Mesenchymal stem cell (in vitro differentiated cells and primary cell): ENCODE results near the gene HPD. TPM values are rescaled to one million over a fixed set of nuclear protein-coding genes. Genes with fewer than 3 reads are reported as not detected.

Experiments used
- DNase-seq: peaks from one replicate; pipeline ENCODE4 v3.0.0-alpha.2; 2013
- H2AFZ ChIP-seq: one replicate; pipeline ENCODE4 v1.6.1; 2013; ENCODE audit warnings: low read depth, mild to moderate bottlenecking, control low read depth, inconsistent platforms, low read length, moderate library complexity
- H2AK5ac ChIP-seq: 2 replicates; pipeline ENCODE4 v1.6.1; 2013; ENCODE audit warnings: low read length, moderate library complexity, mild to moderate bottlenecking, inconsistent platforms; ENCODE audit not compliant: severe bottlenecking
- H2BK120ac ChIP-seq: one replicate; pipeline ENCODE4 v1.6.1; 2013; ENCODE audit warnings: low read depth, mild to moderate bottlenecking, inconsistent platforms, low read length, moderate library complexity
- H2BK12ac ChIP-seq, 2 experiments: one replicate each; pipeline ENCODE4 v1.6.1; 2013; ENCODE audit warnings: inconsistent platforms in 2 of 2, low read length in 2 of 2, mild to moderate bottlenecking in 2 of 2, moderate library complexity in 2 of 2, control low read depth in 1 of 2
- H2BK15ac ChIP-seq: one replicate; pipeline ENCODE4 v1.6.1; 2013; ENCODE audit warnings: mild to moderate bottlenecking, low read depth, inconsistent platforms; ENCODE audit not compliant: poor library complexity, severe bottlenecking
- H2BK5ac ChIP-seq: 2 replicates; pipeline ENCODE4 v1.6.1; 2013; ENCODE audit warnings: low read depth, mild to moderate bottlenecking, low read length, control low read depth, inconsistent platforms; ENCODE audit not compliant: poor library complexity, severe bottlenecking
- H3K14ac ChIP-seq, 2 experiments: one replicate each; pipeline ENCODE4 v1.6.1; 2013; ENCODE audit warnings: inconsistent platforms in 2 of 2, low read length in 2 of 2, control low read depth in 1 of 2, mild to moderate bottlenecking in 1 of 2, moderate library complexity in 1 of 2
- H3K18ac ChIP-seq, 2 experiments: one replicate each; pipeline ENCODE4 v1.6.1; 2013; ENCODE audit warnings: inconsistent platforms in 2 of 2, low read length in 2 of 2, control low read depth in 1 of 2, low read depth in 1 of 2, mild to moderate bottlenecking in 1 of 2
- H3K23ac ChIP-seq, 2 experiments: one replicate each; pipeline ENCODE4 v1.6.1; 2013; ENCODE audit warnings: inconsistent platforms in 2 of 2, low read length in 2 of 2, mild to moderate bottlenecking in 2 of 2, moderate library complexity in 2 of 2, control low read depth in 1 of 2
- H3K27ac ChIP-seq: 2 replicates; pipeline ENCODE4 v1.5.1; 2013; ENCODE audit warnings: mild to moderate bottlenecking, moderate library complexity, low read length, control low read depth, inconsistent platforms; ENCODE audit not compliant: poor library complexity, severe bottlenecking
- H3K27me3 ChIP-seq, 2 experiments: 2 replicates each; pipeline versions ENCODE4 v1.6.1 to v1.7.0; 2013; ENCODE audit warnings: low read length in 2 of 2, mild to moderate bottlenecking in 2 of 2, moderate library complexity in 2 of 2, control low read depth in 1 of 2, inconsistent platforms in 1 of 2; ENCODE audit not compliant: control insufficient read depth in 1 of 2, insufficient read depth in 1 of 2
- H3K36me3 ChIP-seq, 2 experiments: 2 replicates each; pipeline versions ENCODE4 v1.6.1 to v1.7.0; 2013; ENCODE audit warnings: low read length in 2 of 2, control low read depth in 1 of 2, inconsistent platforms in 1 of 2, low read depth in 1 of 2, mild to moderate bottlenecking in 1 of 2; ENCODE audit not compliant: insufficient read depth in 2 of 2, control insufficient read depth in 1 of 2
- H3K4ac ChIP-seq, 2 experiments: one replicate each; pipeline ENCODE4 v1.6.1; 2013; ENCODE audit warnings: inconsistent platforms in 2 of 2, low read length in 2 of 2, mild to moderate bottlenecking in 2 of 2, moderate library complexity in 2 of 2, control low read depth in 1 of 2, low read depth in 1 of 2
- H3K4me1 ChIP-seq: 2 replicates; pipeline ENCODE4 v1.6.1; 2013; ENCODE audit warnings: low read depth, low read length, control low read depth; ENCODE audit not compliant: control insufficient read depth, insufficient read depth
- H3K4me2 ChIP-seq: 2 replicates; pipeline ENCODE4 v1.6.1; 2013; ENCODE audit warnings: low read length, mild to moderate bottlenecking, inconsistent platforms; ENCODE audit not compliant: poor library complexity, severe bottlenecking
- H3K4me3 ChIP-seq, 2 experiments: 2 replicates each; pipeline versions ENCODE4 v1.5.1 to v1.7.0; 2013; ENCODE audit warnings: low read length in 2 of 2, mild to moderate bottlenecking in 2 of 2, control low read depth in 1 of 2, low read depth in 1 of 2; ENCODE audit not compliant: insufficient read depth in 1 of 2
- H3K79me1 ChIP-seq: replicated peaks from 2 replicates; pipeline ENCODE4 v1.6.1; 2013; ENCODE audit warnings: mild to moderate bottlenecking, control low read depth, low read length, inconsistent platforms; ENCODE audit not compliant: poor library complexity, severe bottlenecking
- H3K9ac ChIP-seq: 2 replicates; pipeline ENCODE4 v1.7.0; 2013; ENCODE audit warnings: mild to moderate bottlenecking, low read length, moderate library complexity
- H3K9me3 ChIP-seq: 2 replicates; pipeline ENCODE4 v1.7.0; 2013; ENCODE audit warnings: mild to moderate bottlenecking, low read length; ENCODE audit not compliant: control insufficient read depth
- H4K8ac ChIP-seq: one replicate; pipeline ENCODE4 v1.6.1; 2013; ENCODE audit warnings: inconsistent platforms, mild to moderate bottlenecking, low read length, moderate library complexity
- H4K91ac ChIP-seq: one replicate; pipeline ENCODE4 v1.6.1; 2013; ENCODE audit warnings: mild to moderate bottlenecking, low read length, inconsistent platforms
- WGBS: methylation state at CpG from one replicate; pipeline ENCODE4 v1.1.7; 2013; ENCODE audit warnings: mixed read lengths; 5-methylcytosine and 5-hydroxymethylcytosine counted together
- small RNA-seq: library from polyadenylated mRNA; stranded (forward); fragments of <200 nt; extraction: miRNeasy Mini kit (QIAGEN cat#:217004); gene quantifications from one replicate; pipeline ENCODE3, GENCODE V24; 2013; ENCODE audit warnings: low read depth

Gene HPD

GRCh38 chr12:121789800-121790728 is 68.6 kb downstream of the HPD start:
- no peak overlapping the region for H3K23ac ChIP-seq
- H3K27ac ChIP-seq, result no peak overlapping the region
- no peak overlapping the region for H3K14ac ChIP-seq
- H2BK15ac ChIP-seq, result no peak overlapping the region
- 52% methylated on average over 28 of the region's 28 CpGs for WGBS
- H3K27me3 ChIP-seq, result no peaks in the 10 kb centered on the region
- H2AFZ ChIP-seq, result no peak overlapping the region
- peak overlapping the region; percentile 67 for H4K91ac ChIP-seq
- H3K79me1 ChIP-seq, result peaks cover 29% of the 10 kb centered on the region
- H3K9ac ChIP-seq, result no peak overlapping the region
- H3K4me3 ChIP-seq, result no peak overlapping the region
- H2BK12ac ChIP-seq, result no peak overlapping the region
- H4K8ac ChIP-seq, result peak overlapping the region; percentile 77
- no peaks in the 10 kb centered on the region for H3K9me3 ChIP-seq
- H3K18ac ChIP-seq, result peak overlapping the region in 1 of 2 experiments; percentile 45
- H2BK5ac ChIP-seq, result no peak overlapping the region
- H3K4me2 ChIP-seq, result peak overlapping the region; percentile 36
- peak; percentile 46 for DNase-seq
- no peak overlapping the region for H2AK5ac ChIP-seq
- H2BK120ac ChIP-seq, result no peak overlapping the region
- peaks cover 57% of the 10 kb centered on the region for H3K4me1 ChIP-seq
- peak overlapping the region in 1 of 2 experiments; percentile 74 for H3K4ac ChIP-seq
- peaks cover under 1 to 33% of the 10 kb centered on the region in 2 experiments for H3K36me3 ChIP-seq

Small RNA genes lying within 50 kb of the gene (small RNA-seq; reads per million reads assigned to genes)
- gene AC069503.3, result not detected
- not detected for gene RF00017
- gene RNU7-170P, result not detected
